ENCODE measurements around the gene SKA2. TPM values are rescaled to one million over a fixed set of nuclear protein-coding genes. Genes with fewer than 3 reads are reported as not detected.

The SKA2 gene
- total RNA-seq, 1 experiment from 2014 or later: 65.6 TPM

DNA sequence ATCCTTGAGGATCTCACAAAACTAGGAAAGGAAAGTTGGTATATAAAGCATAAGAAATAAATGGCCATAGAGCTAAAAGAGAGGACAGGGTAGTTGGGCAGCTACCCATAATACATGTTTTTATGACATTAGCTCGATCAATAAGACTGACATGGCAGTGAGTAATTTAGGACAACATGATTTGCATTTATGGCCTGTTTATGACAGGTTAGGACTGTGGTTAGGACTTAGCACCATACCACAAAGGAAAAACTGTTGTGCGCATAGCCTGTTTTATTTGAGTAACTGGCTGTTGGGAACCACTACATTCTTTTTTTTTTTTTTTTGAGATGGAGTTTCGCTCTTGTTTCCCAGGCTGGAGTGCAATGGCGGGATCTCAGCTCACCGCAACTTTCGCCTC lies 30.3 kb downstream of the SKA2 start:
- Histone ChIP-seq H4K20me1 (ENCODE audit: insufficient read depth) (no peaks in the 10 kb centered on the region), H3K9me3 (ENCODE audit: insufficient read depth, low read depth) (no peaks in the 10 kb centered on the region), H3K27me3 (ENCODE audit: insufficient read depth, low read depth) (no peaks in the 10 kb centered on the region), H3K27ac (no peak overlapping the region), H3K4me1 (replicated peaks; ENCODE audit: insufficient read depth) (no peaks in the 10 kb centered on the region), H3K9me2 (ENCODE audit: insufficient read depth) (no peaks in the 10 kb centered on the region), H3K4me2 (no peak overlapping the region), H3F3A (ENCODE audit: insufficient read depth, low read depth) (peaks cover 5% of the 10 kb centered on the region; the same call in 1 of the 2 replicates), H3K4me3 (no peak overlapping the region), H2AFZ (no peak overlapping the region), H3K79me2 (ENCODE audit: low read depth) (0 out of 2 replicates have a peak, but pooled peaks cover 7% of the 10 kb centered on the region), H3K36me3 (ENCODE audit: low read depth) (peaks cover 11% of the 10 kb centered on the region; the same call in 1 of the 2 replicates)
- intact Hi-C loops (cut with micrococcal nuclease; ENCODE audit: unreplicated experiment): no loop called here
- no peak for DNase-seq
- ChIA-PET POLR2A (ENCODE audit: unreplicated experiment) (no interaction called here), CTCF (no interaction called here)
- no TSS peak for BruUV-seq (replicated peaks)
- TF ChIP-seq, protein P1, sequence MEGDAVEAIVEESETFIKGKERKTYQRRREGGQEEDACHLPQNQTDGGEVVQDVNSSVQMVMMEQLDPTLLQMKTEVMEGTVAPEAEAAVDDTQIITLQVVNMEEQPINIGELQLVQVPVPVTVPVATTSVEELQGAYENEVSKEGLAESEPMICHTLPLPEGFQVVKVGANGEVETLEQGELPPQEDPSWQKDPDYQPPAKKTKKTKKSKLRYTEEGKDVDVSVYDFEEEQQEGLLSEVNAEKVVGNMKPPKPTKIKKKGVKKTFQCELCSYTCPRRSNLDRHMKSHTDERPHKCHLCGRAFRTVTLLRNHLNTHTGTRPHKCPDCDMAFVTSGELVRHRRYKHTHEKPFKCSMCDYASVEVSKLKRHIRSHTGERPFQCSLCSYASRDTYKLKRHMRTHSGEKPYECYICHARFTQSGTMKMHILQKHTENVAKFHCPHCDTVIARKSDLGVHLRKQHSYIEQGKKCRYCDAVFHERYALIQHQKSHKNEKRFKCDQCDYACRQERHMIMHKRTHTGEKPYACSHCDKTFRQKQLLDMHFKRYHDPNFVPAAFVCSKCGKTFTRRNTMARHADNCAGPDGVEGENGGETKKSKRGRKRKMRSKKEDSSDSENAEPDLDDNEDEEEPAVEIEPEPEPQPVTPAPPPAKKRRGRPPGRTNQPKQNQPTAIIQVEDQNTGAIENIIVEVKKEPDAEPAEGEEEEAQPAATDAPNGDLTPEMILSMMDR (conservative IDR thresholded peaks at IDR 0.05): no peak

DNA sequence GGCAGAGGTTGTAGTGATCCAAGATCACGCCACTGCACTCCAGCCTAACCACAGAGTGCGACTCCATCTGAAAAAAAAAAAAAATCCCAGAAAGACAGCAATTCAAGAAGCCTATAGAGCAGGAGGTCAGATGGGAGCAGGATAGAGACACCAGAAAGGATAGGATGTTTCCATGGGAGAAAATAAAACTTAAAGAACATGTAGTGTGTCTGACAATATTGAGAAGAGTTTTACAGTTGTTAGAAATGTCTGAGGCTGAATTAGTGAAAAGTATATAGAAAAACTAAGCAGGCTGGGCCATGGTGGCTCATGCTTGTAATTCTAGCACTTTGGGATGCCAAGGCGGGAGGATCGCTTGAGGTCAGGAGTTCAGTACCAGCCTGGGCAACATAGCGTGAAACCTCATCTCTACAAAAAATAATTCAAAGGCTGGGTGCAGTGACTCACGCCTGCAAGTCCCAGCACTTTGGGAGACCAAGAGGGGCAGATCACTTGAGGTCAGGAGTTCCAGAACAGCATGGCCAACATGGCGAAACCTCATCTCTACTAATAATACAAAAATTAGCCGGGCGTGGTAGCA lies 33.0 kb downstream of the SKA2 start:
- no peaks in the 10 kb centered on the region for H3K9me3 ChIP-seq (ENCODE audit: insufficient read depth, low read depth)
- no peaks in the 10 kb centered on the region; the same call in 1 of the 2 replicates for H4K20me1 ChIP-seq (ENCODE audit: insufficient read depth)
- ChIA-PET CTCF (no interaction called here), POLR2A (ENCODE audit: unreplicated experiment) (interaction anchor here (0.7 kb wide), 1 partner anchor 14 kb away, joined by 3 read pairs; no protein-coding TSS in a partner anchor)
- BruUV-seq (replicated peaks): no TSS peak
- TF ChIP-seq, protein P1 (conservative IDR thresholded peaks at IDR 0.05): no peak
- TF ChIP-seq EZH2 (IDR thresholded peaks at IDR 0.05; ENCODE audit: low read depth): no peak
- peaks cover 8% of the 10 kb centered on the region; the same call in 1 of the 2 replicates for H3K36me3 ChIP-seq (ENCODE audit: low read depth)
- intact Hi-C loops (cut with micrococcal nuclease; ENCODE audit: unreplicated experiment): no loop called here
- no peaks in the 10 kb centered on the region for H3K4me1 ChIP-seq (replicated peaks; ENCODE audit: insufficient read depth)
- H3F3A ChIP-seq (ENCODE audit: insufficient read depth, low read depth): peaks cover 5% of the 10 kb centered on the region
- H3K27ac ChIP-seq: no peak overlapping the region
- 0 out of 2 replicates have a peak, but pooled peaks cover 7% of the 10 kb centered on the region for H3K79me2 ChIP-seq (ENCODE audit: low read depth)
- H3K4me2 ChIP-seq: no peak overlapping the region
- H2AFZ ChIP-seq: no peak overlapping the region
- H3K27me3 ChIP-seq (ENCODE audit: insufficient read depth, low read depth): no peaks in the 10 kb centered on the region
- DNase-seq: no peak
- no peaks in the 10 kb centered on the region for H3K9me2 ChIP-seq (ENCODE audit: insufficient read depth)
- no peak overlapping the region for H3K4me3 ChIP-seq

DNA sequence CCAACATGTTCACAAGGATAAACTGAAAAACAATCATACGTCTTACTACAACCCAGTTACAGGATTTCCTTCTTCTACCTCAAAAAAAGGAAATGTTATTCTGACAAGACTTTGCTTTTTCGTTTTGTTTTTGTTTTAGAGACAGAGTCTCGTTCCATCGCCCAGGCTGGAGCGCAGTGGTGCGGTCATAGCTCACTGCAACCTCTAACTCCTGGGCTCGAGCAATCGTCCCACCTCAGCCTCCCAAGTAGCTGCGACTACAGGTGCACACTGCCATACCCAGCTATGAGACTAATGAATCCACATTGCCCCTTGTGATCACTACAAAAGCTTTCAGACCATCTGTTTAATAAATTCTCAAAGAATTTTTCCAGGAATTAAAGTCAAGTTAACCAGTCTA lies 39.5 kb downstream of the SKA2 start:
- no TSS peak for BruUV-seq (replicated peaks)
- Histone ChIP-seq H3K9me2 (ENCODE audit: insufficient read depth) (no peaks in the 10 kb centered on the region), H3K27ac (no peak overlapping the region), H3F3A (ENCODE audit: insufficient read depth, low read depth) (no peaks in the 10 kb centered on the region; the same call in 1 of the 2 replicates), H4K20me1 (ENCODE audit: insufficient read depth) (no peaks in the 10 kb centered on the region; the same call in 1 of the 2 replicates), H3K9me3 (ENCODE audit: insufficient read depth, low read depth) (no peaks in the 10 kb centered on the region; the same call in 1 of the 2 replicates), H2AFZ (no peak overlapping the region), H3K27me3 (ENCODE audit: insufficient read depth, low read depth) (no peaks in the 10 kb centered on the region), H3K4me2 (no peak overlapping the region), H3K36me3 (ENCODE audit: low read depth) (peaks cover 10% of the 10 kb centered on the region), H3K4me1 (replicated peaks; ENCODE audit: insufficient read depth) (no peaks in the 10 kb centered on the region), H3K4me3 (no peak overlapping the region), H3K79me2 (ENCODE audit: low read depth) (no peaks in the 10 kb centered on the region)
- POLR2A ChIA-PET (ENCODE audit: unreplicated experiment): interaction anchor here (0.7 kb wide), 1 partner anchor 585 kb away, joined by 9 read pairs; no protein-coding TSS in a partner anchor
- CTCF ChIA-PET: no interaction called here
- TF ChIP-seq, protein P1 (conservative IDR thresholded peaks at IDR 0.05): no peak
- intact Hi-C loops (cut with micrococcal nuclease; ENCODE audit: unreplicated experiment): no loop called here
- no peak for DNase-seq
